Left ventricle myocardium inferior (tissue), 1 donor: ENCODE results near the gene LPCAT3. TPM values are rescaled to one million over a fixed set of nuclear protein-coding genes. Genes with fewer than 3 reads are reported as not detected.

ENCODE experiments used
- DNase-seq: peaks from one replicate; pipeline ENCODE4 v3.0.0-alpha.2; 2020
- H3K27ac ChIP-seq: fragments of 200-600 bp; replicated peaks from 2 replicates; pipeline ENCODE4 v1.8.0; 2021
- H3K27me3 ChIP-seq: fragments of 200-600 bp; 2 replicates; pipeline ENCODE4 v1.8.0; 2021; ENCODE audit warnings: low read depth
- H3K36me3 ChIP-seq: fragments of 200-600 bp; 2 replicates; pipeline ENCODE4 v1.8.0; 2021
- H3K4me1 ChIP-seq: fragments of 200-600 bp; 2 replicates; pipeline ENCODE4 v1.8.0; 2021
- H3K4me3 ChIP-seq: fragments of 200-600 bp; 2 replicates; pipeline ENCODE4 v1.8.0; 2021; ENCODE audit warnings: mild to moderate bottlenecking, moderate library complexity
- H3K9me3 ChIP-seq: fragments of 200-600 bp; replicated peaks from 2 replicates; pipeline ENCODE4 v1.8.0; 2021
- CTCF ChIP-seq: fragments of 200-600 bp; IDR thresholded peaks from 2 replicates; pipeline ENCODE4 v1.8.0; 2021; ENCODE audit warnings: antibody characterized with exemption, mild to moderate bottlenecking, borderline replicate concordance
- intact Hi-C: fragments of 100-400 bp; cut with micrococcal nuclease; formaldehyde crosslinking; loops from one replicate; pipeline ENCODE4 v1.11.0; 2022
- total RNA-seq: library from RNA; stranded (reverse); fragmentation: NEBNext Ultra II Directional; extraction: Animal tissue kit (Norgen Biotek cat#: 25700); gene quantifications from one replicate; pipeline ENCODE4 v1.2.1, GENCODE V29; 2021
- donor health status: DM: no; HTN: yes; CAD: no; lungs with severe emphysema.

The LPCAT3 gene
- total RNA-seq, 1 donor from 2014 or later: 35.1 TPM

- Histone ChIP-seq H3K36me3 (peaks cover 3% of the 10 kb centered on the region), H3K4me1 (peaks cover 17% of the 10 kb centered on the region)
These were observed 43.3 kb upstream of the LPCAT3 start for GRCh38 chr12:7061596-7061995.

DNA sequence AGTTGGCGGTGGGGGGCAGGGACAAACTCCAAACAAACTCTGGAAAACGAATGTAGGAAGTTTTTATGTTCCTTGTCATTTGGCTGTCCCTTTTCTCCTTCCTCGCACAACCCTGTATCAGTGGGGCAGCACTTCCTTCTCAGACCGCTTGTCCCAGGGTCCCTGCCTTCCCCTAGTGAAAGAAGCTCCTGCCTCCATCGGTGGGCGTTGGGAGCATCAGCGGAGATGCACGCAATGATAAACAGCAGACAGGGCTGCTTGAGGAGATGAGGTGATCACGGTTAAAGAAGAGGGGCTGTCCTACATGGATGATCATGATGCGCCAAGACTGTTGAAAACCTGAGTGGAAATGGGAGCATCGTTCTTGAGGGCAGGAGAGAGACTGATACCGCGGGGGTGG is 42.9 kb upstream of the LPCAT3 start:
- no peaks in the 10 kb centered on the region for H3K36me3 ChIP-seq
- no peaks in the 10 kb centered on the region for H3K9me3 ChIP-seq
- peak overlapping the region; percentile 62 for H3K4me3 ChIP-seq
- no peak for DNase-seq
- intact Hi-C loops: loop anchor here (5.0 kb wide), 1 partner anchor 46 kb away; the partner anchor contains the start of gene C1RL
- peaks cover 3% of the 10 kb centered on the region for H3K27me3 ChIP-seq
- peak overlapping the region; percentile 85 for H3K27ac ChIP-seq
- peaks cover 17% of the 10 kb centered on the region for H3K4me1 ChIP-seq
- no peak for TF ChIP-seq CTCF

More at GRCh38 chr12:7061596-7061995, 43.3 kb upstream of the LPCAT3 start:
- H3K4me3 ChIP-seq: peak overlapping the region; percentile 62
- H3K9me3 ChIP-seq: no peaks in the 10 kb centered on the region
- DNase-seq: no peak
- no peak for TF ChIP-seq CTCF
- peak overlapping the region; percentile 85 for H3K27ac ChIP-seq
- H3K27me3 ChIP-seq: no peaks in the 10 kb centered on the region
- intact Hi-C loops: loop anchor here (5.0 kb wide), 1 partner anchor 46 kb away; the partner anchor contains the start of gene C1RL

- intact Hi-C loops: loop anchor here (5.0 kb wide), 1 partner anchor 47 kb away; the partner anchor contains the start of gene C1RL
- Histone ChIP-seq H3K36me3 (no peaks in the 10 kb centered on the region), H3K27ac (peak within 1 kb of the TSS; percentile 85), H3K4me1 (peaks cover 17% of the 10 kb centered on the region), H3K27me3 (peaks cover 9% of the 10 kb centered on the region), H3K4me3 (peak within 1 kb of the TSS; percentile 62), H3K9me3 (no peaks in the 10 kb centered on the region)
- peak; percentile 62 for DNase-seq
- peak; percentile 86 for TF ChIP-seq CTCF
These were observed 42.2 kb upstream of the LPCAT3 start, which contains the start of gene C1S for GRCh38 chr12:7060353-7060954. TSS of gene C1S (plus strand) at chr12:7060718. CDS start at chr12:7061913, 1,195 bp downstream.

DNA sequence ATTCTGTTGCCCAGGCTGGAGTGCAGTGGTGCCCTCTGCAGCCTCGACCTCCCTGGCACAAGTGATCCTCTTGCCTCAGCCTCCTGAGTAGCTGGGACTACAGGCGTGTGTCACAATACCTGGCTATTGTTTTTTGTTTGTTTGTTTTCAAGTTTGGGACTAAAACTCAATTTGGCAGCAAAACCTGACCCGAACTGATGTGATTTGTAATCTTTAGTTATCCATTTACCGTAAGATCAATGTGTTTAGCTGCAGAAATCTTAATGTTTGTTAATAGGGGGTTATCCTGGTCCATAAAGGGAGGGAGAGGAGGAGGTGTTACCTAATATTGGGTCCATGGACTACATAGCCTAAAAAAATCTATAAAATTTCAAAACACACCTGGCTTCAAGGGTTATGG is 41.5 kb upstream of the LPCAT3 start:
- Histone ChIP-seq H3K4me1 (peaks cover 17% of the 10 kb centered on the region), H3K9me3 (no peaks in the 10 kb centered on the region), H3K27me3 (peaks cover 16% of the 10 kb centered on the region), H3K36me3 (no peaks in the 10 kb centered on the region), H3K4me3 (peak overlapping the region; percentile 62), H3K27ac (peak overlapping the region; percentile 85)
- intact Hi-C loops: loop anchor here (5.0 kb wide), 1 partner anchor 48 kb away; the partner anchor contains the start of gene C1RL
- no peak for TF ChIP-seq CTCF
- DNase-seq: no peak

DNA sequence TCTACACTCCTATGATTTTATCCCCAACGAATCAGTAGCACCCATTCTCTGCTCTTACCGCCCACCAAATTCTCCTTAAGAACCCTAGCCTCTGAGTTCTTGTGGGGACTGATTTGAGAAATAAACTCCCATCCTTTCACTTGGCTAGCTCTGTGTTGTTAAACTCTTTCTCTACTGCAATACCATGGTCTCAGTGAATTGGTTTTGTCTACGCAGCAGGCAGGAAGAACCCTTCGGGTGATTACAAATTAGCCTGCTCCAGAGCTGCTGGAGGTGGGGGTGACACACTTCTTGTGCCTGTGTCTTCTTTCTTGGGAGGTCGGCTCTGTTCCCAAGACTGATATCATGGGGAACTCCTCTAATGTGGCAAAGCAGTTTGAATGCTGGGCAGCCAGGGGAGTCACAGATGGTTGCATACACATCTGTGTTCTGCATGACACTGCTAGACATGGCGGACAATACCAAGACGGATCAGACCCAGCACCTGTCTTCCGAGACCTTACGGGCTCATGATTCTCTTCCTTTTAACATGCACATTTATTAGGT is 40.6 kb upstream of the LPCAT3 start:
- no peaks in the 10 kb centered on the region for H3K36me3 ChIP-seq
- H3K4me1 ChIP-seq: peaks cover 17% of the 10 kb centered on the region
- H3K9me3 ChIP-seq: no peaks in the 10 kb centered on the region
- H3K27me3 ChIP-seq: peaks cover 18% of the 10 kb centered on the region
- no peak overlapping the region for H3K4me3 ChIP-seq
- H3K27ac ChIP-seq: no peak overlapping the region
- TF ChIP-seq CTCF: no peak
- intact Hi-C loops: no loop called here
- no peak for DNase-seq
